22Rv1 (cell line): Measurements from ENCODE around the gene PDGFRA.

ENCODE experiments used
- CTCF ChIP-seq: fragments of 450-650 bp; IDR thresholded peaks from 2 replicates; pipeline ENCODE4 v1.5.1; 2017; ENCODE audit warnings: mild to moderate bottlenecking
- ZFX ChIP-seq: fragments of 450-650 bp; IDR thresholded peaks from 2 replicates; pipeline ENCODE4 v1.6.1; 2017; ENCODE audit warnings: antibody characterized with exemption, borderline replicate concordance

- TF ChIP-seq CTCF = 0 out of 2 replicates have a peak, but pooled peaks have one; percentile 4
- TF ChIP-seq ZFX = no peak
These were observed 36.3 kb upstream of the PDGFRA start for GRCh38 chr4:54192811-54193210.
